Ovary (tissue), 9 donors: Measurements from ENCODE around the gene DNMT1. TPM values are rescaled to one million over a fixed set of nuclear protein-coding genes. Genes with fewer than 3 reads are reported as not detected.

Experiments used
- DNase-seq, 5 donors: peaks; one replicate each; pipeline ENCODE4 v3.0.0-alpha.2; 2019 to 2020
- H3K27ac ChIP-seq, 2 donors: fragments of 200-600 bp; one replicate each; pipeline versions ENCODE4 v1.5.1 to v1.8.0; 2019 to 2022
- H3K27me3 ChIP-seq: fragments of 200-600 bp; one replicate; pipeline ENCODE4 v1.8.0; 2022
- H3K36me3 ChIP-seq: fragments of 200-600 bp; sonication (generic); one replicate; pipeline ENCODE4 v1.5.1; 2019
- H3K4me1 ChIP-seq: one replicate; pipeline ENCODE4 v1.8.1; 2013; ENCODE audit warnings: mild to moderate bottlenecking, moderate library complexity; ENCODE audit not compliant: insufficient read depth
- H3K4me3 ChIP-seq: fragments of 200-600 bp; sonication (generic); one replicate; pipeline ENCODE4 v1.5.1; 2017
- H3K9me3 ChIP-seq, 2 donors: fragments of 200-600 bp in 1 of 2; sonication (generic) in 1 of 2; one replicate each; pipeline versions ENCODE4 v1.5.1 to v1.8.1; 2013 to 2019; ENCODE audit warnings: mild to moderate bottlenecking in 1 of 2, moderate library complexity in 1 of 2
- CTCF ChIP-seq, 3 donors: fragments of 450-650 bp in 2 of 3; fragments of 200-600 bp in 1 of 3; IDR thresholded peaks; one replicate each; pipeline versions ENCODE4 v1.5.1 to v1.8.0; 2016 to 2022; ENCODE audit warnings: antibody characterized with exemption in 3 of 3, mild to moderate bottlenecking in 1 of 3
- EP300 ChIP-seq: sonication (generic); formaldehyde crosslinking; IDR thresholded peaks from one replicate; pipeline ENCODE4 v1.6.1; 2017; ENCODE audit warnings: antibody characterized with exemption
- POLR2A ChIP-seq: fragments of 450-650 bp; IDR thresholded peaks from one replicate; pipeline ENCODE4 v1.6.1; 2017; ENCODE audit warnings: antibody characterized with exemption, mild to moderate bottlenecking, moderate library complexity
- WGBS, 3 donors: extraction: QIAGEN DNeasy Blood & Tissue Kit in 1 of 3; methylation state at CpG; one replicate each; pipeline versions ENCODE4 v1.1.5 to v1.1.7; 2013 to 2017; 5-methylcytosine and 5-hydroxymethylcytosine counted together
- intact Hi-C, 4 donors: fragments of 100-400 bp; cut with DNase I; formaldehyde crosslinking; loops; one replicate each; pipeline versions ENCODE4 v1.11.0 to v1.15.1; 2022 to 2023
- polyA plus RNA-seq, 2 donors: library from polyadenylated mRNA; stranded (reverse); fragments of 200-250 nt in 1 of 2; fragments of 350-450 nt in 1 of 2; fragmentation: Illumina TruSeq in 1 of 2; extraction: RNeasy Lipid Tissue Mini Kit (QIAGEN cat#74804) in 1 of 2; gene quantifications; one replicate each; pipeline ENCODE4 v1.2.3, GENCODE V29; 2013 to 2014
- total RNA-seq, 7 donors: library from RNA; depleted of rRNA in 2 of 7; stranded (reverse); fragments of >200 nt in 2 of 7; fragmentation: NEBNext Ultra II Directional in 3 of 7; extraction: Animal tissue kit (Norgen Biotek cat#: 25700) in 3 of 7; gene quantifications; one replicate each; pipeline versions ENCODE4 v1.1.0 to v1.2.4, GENCODE V29; 2016 to 2023
- donor health status: DM: no; HTN: no; CAD: no; lungs with moderate emphysema.
- donor health status: DM: no; HTN: no; CAD: no.
- donor health status: Bipolar disorder and iron deficiency.
- donor health status: DM: yes; HTN: yes; CAD: no.
- donor health status: DM: no; HTN: no; CAD: no.
- donor health status: DM: yes; HTN: yes; CAD: no.

Gene DNMT1
- total and polyA plus RNA-seq, 9 donors: 19.8 to 74.2 (median 41.8) TPM

DNA sequence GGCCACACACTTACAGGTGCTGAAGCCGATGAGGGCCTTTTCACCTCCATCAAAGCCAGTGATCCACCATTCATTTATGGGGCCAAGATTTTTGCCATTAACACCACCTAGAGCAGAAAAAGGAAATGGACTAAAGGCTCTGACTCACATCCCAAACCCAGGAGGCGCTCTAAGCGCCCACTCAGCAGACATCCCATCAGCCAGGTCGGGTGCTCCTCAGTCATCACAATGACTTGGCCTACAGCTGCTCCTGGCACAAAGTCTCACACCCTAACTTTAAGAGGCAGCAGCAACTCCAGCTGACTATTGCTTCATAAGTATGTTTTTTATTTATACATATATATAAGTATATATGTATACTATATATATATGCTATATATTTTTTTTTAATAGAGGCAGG lies 38.9 kb downstream of the DNMT1 start:
- Histone ChIP-seq H3K4me1 (no peaks in the 10 kb centered on the region), H3K9me3 (no peaks in the 10 kb centered on the region), H3K4me3 (no peak overlapping the region), H3K27me3 (no peaks in the 10 kb centered on the region), H3K36me3 (no peaks in the 10 kb centered on the region), H3K27ac (no peak overlapping the region)
- TF ChIP-seq EP300: no peak
- TF ChIP-seq CTCF (IDR thresholded peaks at IDR 0.05): no peak
- TF ChIP-seq POLR2A: no peak
- intact Hi-C loops: no loop called here
- no peak for DNase-seq
- 84 to 90% (median 88%) methylated on average over 4 of the region's 4 CpGs for WGBS, 3 donors

DNA sequence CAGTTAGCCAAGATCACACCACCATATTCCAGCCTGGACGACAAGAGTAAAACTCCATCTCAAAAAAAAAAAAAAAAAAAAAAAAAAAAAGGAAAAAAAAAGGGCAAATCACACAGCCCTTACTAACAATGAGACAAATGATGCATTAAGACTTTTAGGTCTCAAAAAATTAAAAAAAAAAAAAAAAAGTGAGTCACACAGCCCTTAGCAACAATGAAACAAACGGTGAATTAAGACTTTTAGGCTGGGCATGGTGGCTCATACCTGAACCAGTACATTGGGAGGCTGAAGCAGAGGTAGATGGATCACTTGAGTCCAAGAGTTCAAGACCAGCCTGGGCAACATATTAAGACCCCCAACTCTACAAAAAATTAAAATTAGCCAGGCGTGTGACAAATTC lies 42.7 kb downstream of the DNMT1 start:
- Histone ChIP-seq H3K27ac (no peak overlapping the region), H3K27me3 (no peaks in the 10 kb centered on the region), H3K4me1 (no peaks in the 10 kb centered on the region), H3K4me3 (no peak overlapping the region), H3K36me3 (no peaks in the 10 kb centered on the region), H3K9me3 (no peaks in the 10 kb centered on the region)
- WGBS, 3 donors: 82 to 92% (median 91%) methylated on average over 3 of the region's 3 CpGs
- intact Hi-C loops: no loop called here
- no peak for DNase-seq
- TF ChIP-seq POLR2A: no peak
- no peak for TF ChIP-seq EP300
- no peak for TF ChIP-seq CTCF (IDR thresholded peaks at IDR 0.05)

DNA sequence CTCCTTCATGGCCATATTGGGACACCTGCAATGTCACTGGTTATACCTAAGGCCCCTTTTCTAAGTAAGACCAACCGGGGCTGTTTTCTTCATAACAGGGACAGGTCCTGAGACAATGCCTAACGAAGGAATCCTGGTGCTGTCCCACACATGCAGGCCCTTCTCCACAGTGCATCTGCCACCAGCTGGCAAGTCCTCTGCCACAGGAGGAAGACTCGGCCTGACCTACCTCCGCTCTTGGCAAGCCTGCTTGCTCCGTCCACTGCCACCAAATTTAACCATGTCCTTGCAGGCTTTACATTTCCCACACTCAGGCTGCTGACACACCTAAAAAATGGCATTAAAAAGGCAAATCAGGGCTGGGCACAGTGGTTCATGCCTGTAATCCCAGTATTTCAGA lies 43.2 kb downstream of the DNMT1 start:
- no peaks in the 10 kb centered on the region for H3K36me3 ChIP-seq
- no peaks in the 10 kb centered on the region for H3K9me3 ChIP-seq
- intact Hi-C loops: no loop called here
- no peak overlapping the region for H3K4me3 ChIP-seq
- H3K4me1 ChIP-seq: no peaks in the 10 kb centered on the region
- H3K27ac ChIP-seq: no peak overlapping the region
- no peaks in the 10 kb centered on the region for H3K27me3 ChIP-seq
- TF ChIP-seq EP300 (no peak), CTCF (IDR thresholded peaks at IDR 0.05) (no peak), POLR2A (no peak)
- no peak for DNase-seq
- 81 to 90% (median 82%) methylated on average over 5 of the region's 5 CpGs for WGBS, 3 donors

DNA sequence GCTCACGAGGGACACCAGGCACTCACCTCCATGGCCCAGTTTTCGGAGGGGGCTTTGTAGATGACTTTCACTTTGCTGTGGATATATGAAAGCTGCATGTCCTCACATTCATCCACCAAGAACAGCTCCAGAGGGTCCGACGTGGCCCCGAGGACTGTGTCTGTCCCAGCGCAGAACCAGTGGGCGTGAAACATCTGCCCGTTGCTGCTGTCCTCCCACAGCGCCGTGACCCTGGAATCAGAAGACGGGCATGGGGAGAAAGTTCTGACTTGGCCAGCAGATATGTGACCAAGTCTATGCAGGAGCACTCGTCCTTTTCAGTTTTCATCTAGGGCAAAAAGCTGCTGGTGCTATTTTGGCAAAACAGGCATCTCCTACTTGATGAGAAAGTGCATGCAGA lies 45.3 kb downstream of the DNMT1 start:
- Histone ChIP-seq H3K4me3 (no peak overlapping the region), H3K36me3 (no peaks in the 10 kb centered on the region), H3K4me1 (no peaks in the 10 kb centered on the region), H3K9me3 (no peaks in the 10 kb centered on the region), H3K27ac (no peak overlapping the region), H3K27me3 (no peaks in the 10 kb centered on the region)
- DNase-seq: no peak
- intact Hi-C loops: no loop called here
- WGBS, 3 donors: 91 to 93% (median 92%) methylated on average over 12 of the region's 12 CpGs
- TF ChIP-seq EP300 (no peak), POLR2A (no peak), CTCF (IDR thresholded peaks at IDR 0.05) (no peak)

- TF ChIP-seq EP300: no peak
- no peak for TF ChIP-seq CTCF (IDR thresholded peaks at IDR 0.05)
- no peak for TF ChIP-seq POLR2A
Observed at GRCh38 chr19:10146142-10146541, 48.6 kb downstream of the DNMT1 start.

More at GRCh38 chr19:10146142-10146541, 48.6 kb downstream of the DNMT1 start:
- Histone ChIP-seq H3K36me3 (no peaks in the 10 kb centered on the region), H3K27me3 (no peaks in the 10 kb centered on the region), H3K4me3 (no peak overlapping the region), H3K9me3 (no peaks in the 10 kb centered on the region), H3K4me1 (no peaks in the 10 kb centered on the region), H3K27ac (no peak overlapping the region)
- intact Hi-C loops: no loop called here
- WGBS, 3 donors: 94 to 95% (median 94%) methylated on average over 14 of the region's 14 CpGs
- no peak for DNase-seq
